ENCODE results near the gene BOD1L1. TPM values are rescaled to one million over a fixed set of nuclear protein-coding genes. Genes with fewer than 3 reads are reported as not detected.

The BOD1L1 gene
- total RNA-seq, 2 experiments from 2014 or later, result 28.4 to 31.2 TPM

- Mint-ChIP-seq H3K27me3 (peaks cover 97% of the 10 kb centered on the region), H3K4me3 (no peak overlapping the region), H3K4me1 (peaks cover 4% of the 10 kb centered on the region), H3K9me3 (ENCODE audit: low read depth) (peaks cover 6% of the 10 kb centered on the region), H3K27ac (no peak overlapping the region), H3K36me3 (peaks cover 2% of the 10 kb centered on the region)
- CTCF ChIA-PET, result no interaction called here
- ATAC-seq, result no peak
- DNase-seq, result no peak
These were observed 90.3 kb downstream of the BOD1L1 start for GRCh38 chr4:13537011-13537831.

DNA sequence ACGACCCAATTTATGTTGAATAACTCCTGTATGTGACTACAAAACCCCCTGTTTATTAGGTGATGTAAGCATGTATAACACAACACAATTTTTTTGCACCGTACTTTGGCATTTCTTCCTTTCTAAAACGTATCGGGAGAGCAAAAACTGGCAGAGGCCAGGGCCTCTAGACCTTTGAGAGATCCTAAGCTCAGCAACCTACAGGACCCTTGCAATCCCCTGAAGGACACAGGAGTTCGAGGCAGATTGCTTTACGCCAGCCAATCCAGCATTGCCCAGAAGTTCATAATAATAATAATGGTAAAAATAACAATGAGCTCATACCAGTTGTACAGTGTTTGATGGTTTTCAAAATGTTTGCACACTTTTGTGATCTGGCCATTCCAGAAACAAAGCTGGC lies 90.9 kb downstream of the BOD1L1 start:
- no peak overlapping the region for H3K4me3 Mint-ChIP-seq
- no peak for ATAC-seq
- CTCF ChIA-PET, result no interaction called here
- no peak for DNase-seq
- H3K4me1 Mint-ChIP-seq, result peaks cover 4% of the 10 kb centered on the region
- peaks cover 2% of the 10 kb centered on the region for H3K36me3 Mint-ChIP-seq
- peaks cover 6% of the 10 kb centered on the region for H3K9me3 Mint-ChIP-seq (ENCODE audit: low read depth)
- peaks cover 97% of the 10 kb centered on the region for H3K27me3 Mint-ChIP-seq
- peak overlapping the region; percentile 13 for H3K27ac Mint-ChIP-seq

DNA sequence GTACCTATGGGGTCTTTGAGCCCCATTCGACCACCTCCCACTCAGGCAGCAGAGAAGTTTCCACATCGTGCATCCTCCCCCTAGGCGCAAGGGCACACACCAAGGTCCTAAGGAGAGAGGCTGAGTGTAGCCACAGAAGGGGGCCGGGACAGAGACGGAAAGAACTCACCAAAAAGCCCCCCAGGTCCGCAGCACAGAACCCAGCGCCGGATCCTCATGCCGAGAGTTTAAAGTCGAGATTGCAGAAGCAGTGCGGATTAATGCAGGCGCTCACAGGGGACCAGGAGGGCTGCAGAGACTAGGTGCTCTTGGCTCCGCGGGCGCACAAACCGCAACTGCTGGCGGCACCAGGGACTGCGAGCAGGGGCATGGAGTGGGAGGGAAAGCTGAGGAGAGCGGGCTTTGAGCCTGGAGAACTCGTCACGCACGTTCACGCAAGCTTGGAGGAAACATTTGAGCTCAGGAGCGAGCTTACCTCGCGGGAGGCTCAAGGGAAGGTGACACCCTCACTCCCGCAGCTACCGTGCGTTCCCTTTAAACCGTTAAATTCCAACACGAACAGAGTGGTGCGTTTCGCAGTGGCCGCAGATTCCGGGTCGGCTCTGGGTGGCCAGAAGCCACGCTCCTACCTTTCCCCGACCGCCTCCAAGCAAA lies 91.7 kb downstream of the BOD1L1 start:
- H3K36me3 Mint-ChIP-seq, result peaks cover 1% of the 10 kb centered on the region

GRCh38 chr4:13535118-13535517 lies 92.4 kb downstream of the BOD1L1 start:
- ATAC-seq (no peak), DNase-seq (no peak)
- H3K4me3 Mint-ChIP-seq, result no peak overlapping the region
- H3K27ac Mint-ChIP-seq, result peak overlapping the region; percentile 24
- CTCF ChIA-PET, result interaction anchor here (0.7 kb wide), 1 partner anchor 379 kb away, joined by 3 read pairs; no protein-coding TSS in a partner anchor
- peaks cover 4% of the 10 kb centered on the region for H3K4me1 Mint-ChIP-seq
- peaks cover 6% of the 10 kb centered on the region for H3K9me3 Mint-ChIP-seq (ENCODE audit: low read depth)
- no peaks in the 10 kb centered on the region for H3K36me3 Mint-ChIP-seq
- H3K27me3 Mint-ChIP-seq, result peaks cover 97% of the 10 kb centered on the region

More for the DNA sequence above, 91.7 kb downstream of the BOD1L1 start:
- DNase-seq, result no peak
- Mint-ChIP-seq H3K9me3 (ENCODE audit: low read depth) (peaks cover 6% of the 10 kb centered on the region), H3K4me3 (no peak overlapping the region), H3K27me3 (peaks cover 97% of the 10 kb centered on the region), H3K27ac (peak overlapping the region; percentile 24), H3K4me1 (peaks cover 4% of the 10 kb centered on the region)
- CTCF ChIA-PET, result no interaction called here
- ATAC-seq, result no peak

DNA sequence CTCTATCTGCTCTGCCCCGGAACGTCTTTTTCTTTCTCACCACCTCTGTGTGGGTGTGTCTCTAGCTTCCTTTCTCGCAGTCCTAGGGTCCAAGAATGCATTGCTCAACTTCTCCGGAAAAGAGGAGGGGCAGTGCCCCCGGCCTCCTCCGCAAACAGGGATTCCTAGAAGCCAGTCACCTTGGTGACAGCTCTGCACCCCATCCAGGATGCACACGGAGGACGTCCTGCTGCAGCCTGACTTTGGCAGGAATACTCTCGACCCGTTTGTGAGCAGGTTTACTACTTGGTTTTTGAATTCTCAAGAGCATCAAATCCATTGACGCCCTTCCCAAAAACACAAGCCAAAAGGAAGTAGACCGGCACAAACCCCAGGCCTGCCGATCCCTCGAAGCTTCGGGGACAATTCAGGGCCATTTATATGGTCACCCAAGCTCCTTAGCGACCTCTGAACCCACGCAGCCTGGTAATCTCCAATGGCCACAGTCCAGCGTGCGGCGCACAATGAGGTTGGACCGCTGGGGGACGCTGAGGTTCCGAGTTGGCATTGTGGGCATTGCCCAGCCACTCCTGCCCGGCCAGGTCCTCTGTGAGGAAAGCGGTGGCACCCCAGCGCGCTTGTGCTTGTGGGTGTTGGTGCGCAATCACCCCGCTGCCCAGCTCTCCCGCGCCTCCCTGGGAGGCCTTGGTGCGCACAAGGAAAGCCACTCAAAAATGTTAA lies 93.0 kb downstream of the BOD1L1 start:
- ATAC-seq (no peak), DNase-seq (no peak)
- Mint-ChIP-seq H3K4me3 (no peak overlapping the region), H3K9me3 (ENCODE audit: low read depth) (peaks cover 6% of the 10 kb centered on the region), H3K4me1 (peaks cover 4% of the 10 kb centered on the region), H3K36me3 (peaks cover 2% of the 10 kb centered on the region), H3K27ac (peak overlapping the region; percentile 36), H3K27me3 (peaks cover 97% of the 10 kb centered on the region)
- CTCF ChIA-PET, result interaction anchor here (0.7 kb wide), 1 partner anchor 379 kb away, joined by 3 read pairs; no protein-coding TSS in a partner anchor

- Mint-ChIP-seq H3K27me3 (peaks cover 97% of the 10 kb centered on the region), H3K27ac (peak overlapping the region; percentile 36), H3K36me3 (peaks cover 4% of the 10 kb centered on the region), H3K4me1 (peaks cover 6% of the 10 kb centered on the region), H3K4me3 (no peak overlapping the region), H3K9me3 (ENCODE audit: low read depth) (peaks cover 6% of the 10 kb centered on the region)
- no peak for ATAC-seq
- CTCF ChIA-PET, result no interaction called here
- DNase-seq, result no peak
These were observed 93.7 kb downstream of the BOD1L1 start for GRCh38 chr4:13533670-13534343.

DNA sequence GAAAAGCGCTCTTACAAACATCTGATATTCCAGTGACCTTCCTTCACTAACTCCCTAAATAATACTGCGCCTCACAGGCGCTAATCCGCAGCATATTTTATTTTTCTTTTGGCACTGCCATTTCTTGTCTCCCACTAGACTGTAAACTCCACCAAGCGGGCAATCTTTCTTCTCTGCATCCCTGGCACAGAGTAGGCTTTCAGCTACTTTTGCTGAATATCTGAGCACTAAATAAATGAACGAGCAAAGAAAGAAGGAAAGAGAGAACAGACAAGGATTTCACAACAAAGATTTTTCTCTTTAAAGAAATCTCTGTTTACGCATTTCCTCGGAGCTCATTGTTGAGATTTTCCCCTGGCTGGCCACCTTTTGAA lies 95.9 kb downstream of the BOD1L1 start:
- no peak for DNase-seq
- ATAC-seq, result no peak
- Mint-ChIP-seq H3K36me3 (peaks cover 9% of the 10 kb centered on the region), H3K27ac (no peak overlapping the region), H3K4me3 (no peak overlapping the region), H3K9me3 (ENCODE audit: low read depth) (peaks cover 2% of the 10 kb centered on the region), H3K4me1 (peaks cover 10% of the 10 kb centered on the region), H3K27me3 (peaks cover 95% of the 10 kb centered on the region)
- CTCF ChIA-PET, result interaction anchor here (1.0 kb wide), 1 partner anchor 10 kb away, joined by 3 read pairs; no protein-coding TSS in a partner anchor

- no peak for DNase-seq
- Mint-ChIP-seq H3K27me3 (peaks cover 95% of the 10 kb centered on the region), H3K36me3 (peaks cover 9% of the 10 kb centered on the region), H3K4me1 (peaks cover 10% of the 10 kb centered on the region), H3K27ac (no peak overlapping the region), H3K4me3 (no peak overlapping the region), H3K9me3 (ENCODE audit: low read depth) (no peaks in the 10 kb centered on the region)
- no peak for ATAC-seq
- CTCF ChIA-PET, result interaction anchor here (0.8 to 1.0 kb wide), 2 partner anchors 10 to 11 kb away, joined by 3 to 4 read pairs; no protein-coding TSS in a partner anchor
These were observed 96.5 kb downstream of the BOD1L1 start for GRCh38 chr4:13530823-13531624.

DNA sequence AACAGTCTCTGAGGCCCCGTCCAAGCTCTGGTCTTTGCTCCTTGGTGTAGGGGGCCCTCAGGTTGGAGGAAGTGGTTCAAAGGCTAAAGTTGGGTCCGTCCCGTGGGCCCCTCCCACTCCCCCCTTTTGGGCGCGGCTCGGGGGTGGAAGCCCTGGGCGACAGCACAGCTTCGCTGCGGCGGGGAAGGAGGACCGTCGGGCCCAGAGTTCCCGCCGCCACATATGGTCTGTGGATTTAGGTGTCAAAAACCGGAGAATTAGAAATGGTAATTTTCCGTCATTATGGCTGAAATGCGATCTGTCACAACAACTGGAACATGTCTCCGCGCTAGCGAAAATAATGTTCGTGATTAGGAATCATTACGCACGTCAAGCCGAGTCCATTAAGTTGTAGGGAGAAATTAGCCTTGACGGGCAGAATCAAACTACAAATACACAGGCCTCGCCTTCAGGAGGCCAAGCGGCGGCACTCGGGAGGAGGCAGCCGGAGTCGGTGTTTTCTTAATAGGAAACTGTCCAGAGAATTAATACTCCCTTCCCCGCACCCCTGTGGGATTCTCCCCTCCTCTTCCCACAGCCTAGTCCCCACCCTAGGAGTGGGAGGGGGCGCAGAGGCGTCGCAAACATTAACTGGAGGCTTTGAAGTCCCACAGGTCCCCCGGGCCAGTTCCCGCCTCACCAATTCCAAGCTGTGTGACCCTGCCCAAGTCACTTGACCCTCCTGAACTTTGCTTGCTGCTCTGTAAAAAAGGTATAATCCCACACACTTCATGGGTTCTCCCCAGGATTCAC lies 98.2 kb downstream of the BOD1L1 start:
- H3K36me3 Mint-ChIP-seq, result peaks cover 9% of the 10 kb centered on the region
- DNase-seq, result no peak
- CTCF ChIA-PET, result no interaction called here
- H3K4me1 Mint-ChIP-seq, result peaks cover 10% of the 10 kb centered on the region
- no peak for ATAC-seq
- H3K27ac Mint-ChIP-seq, result peak overlapping the region; percentile 70
- peaks cover 2% of the 10 kb centered on the region for H3K9me3 Mint-ChIP-seq (ENCODE audit: low read depth)
- no peak overlapping the region for H3K4me3 Mint-ChIP-seq
- H3K27me3 Mint-ChIP-seq, result peaks cover 94% of the 10 kb centered on the region

GRCh38 chr4:13528821-13529127 lies 98.8 kb downstream of the BOD1L1 start:
- CTCF ChIA-PET, result no interaction called here
- peak overlapping the region; percentile 70 for H3K27ac Mint-ChIP-seq
- peaks cover 2% of the 10 kb centered on the region for H3K9me3 Mint-ChIP-seq (ENCODE audit: low read depth)
- H3K4me3 Mint-ChIP-seq, result no peak overlapping the region
- no peak for ATAC-seq
- H3K36me3 Mint-ChIP-seq, result peaks cover 9% of the 10 kb centered on the region
- H3K27me3 Mint-ChIP-seq, result peaks cover 94% of the 10 kb centered on the region
- peaks cover 10% of the 10 kb centered on the region for H3K4me1 Mint-ChIP-seq
- DNase-seq, result no peak

GRCh38 chr4:13527981-13528820 lies 99.3 kb downstream of the BOD1L1 start:
- Mint-ChIP-seq H3K4me3 (no peak overlapping the region), H3K27ac (peak overlapping the region; percentile 70), H3K9me3 (ENCODE audit: low read depth) (peaks cover 2% of the 10 kb centered on the region), H3K36me3 (peaks cover 9% of the 10 kb centered on the region), H3K27me3 (peaks cover 93% of the 10 kb centered on the region), H3K4me1 (peaks cover 10% of the 10 kb centered on the region)
- CTCF ChIA-PET, result no interaction called here
- ATAC-seq (peak; percentile 39), DNase-seq (no peak)

All from activated CD8-positive, alpha-beta memory T cell treated with anti-CD3 and anti-CD28 coated beads, Interleukin-2, amount 10 ng/mL, durations not matched to agents 7 days and 5 days (primary cell).